ENCODE results near the gene ACTN4.

The ACTN4 gene

GRCh38 chr19:38718747-38719543 lies 71.5 kb downstream of the ACTN4 start:
- DNase-seq (ENCODE audit: low read depth, low spot score): no peak
- H3K4me3 ChIP-seq (ENCODE audit: low read length): no peak overlapping the region

- H3K4me3 ChIP-seq (ENCODE audit: low read length): no peak overlapping the region
- no peak for DNase-seq (ENCODE audit: low read depth, low spot score)
These were observed 72.5 kb downstream of the ACTN4 start for GRCh38 chr19:38719761-38720558.

GRCh38 chr19:38720559-38721236 lies 73.2 kb downstream of the ACTN4 start:
- no peak for DNase-seq (ENCODE audit: low read depth, low spot score)
- no peak overlapping the region for H3K4me3 ChIP-seq (ENCODE audit: low read length)

- H3K4me3 ChIP-seq (ENCODE audit: low read length): no peak overlapping the region
- no peak for DNase-seq (ENCODE audit: low read depth, low spot score)
These were observed 74.0 kb downstream of the ACTN4 start for GRCh38 chr19:38721496-38721895.

- no peak overlapping the region for H3K4me3 ChIP-seq (ENCODE audit: low read length)
- DNase-seq (ENCODE audit: low read depth, low spot score): no peak
These were observed 74.7 kb downstream of the ACTN4 start for GRCh38 chr19:38721979-38722773.

- no peak for DNase-seq (ENCODE audit: low read depth, low spot score)
- no peak overlapping the region for H3K4me3 ChIP-seq (ENCODE audit: low read length)
These were observed 75.6 kb downstream of the ACTN4 start for GRCh38 chr19:38722947-38723605.

- no peak for DNase-seq (ENCODE audit: low read depth, low spot score)
- H3K4me3 ChIP-seq (ENCODE audit: low read length): no peak overlapping the region
These were observed 76.1 kb downstream of the ACTN4 start for GRCh38 chr19:38723606-38723965.

- DNase-seq (ENCODE audit: low read depth, low spot score): no peak
- no peak overlapping the region for H3K4me3 ChIP-seq (ENCODE audit: low read length)
These were observed 76.8 kb downstream of the ACTN4 start for GRCh38 chr19:38723990-38724854.

- H3K4me3 ChIP-seq (ENCODE audit: low read length): no peak overlapping the region
- no peak for DNase-seq (ENCODE audit: low read depth, low spot score)
These were observed 78.2 kb downstream of the ACTN4 start for GRCh38 chr19:38725469-38726283.

- no peak overlapping the region for H3K4me3 ChIP-seq (ENCODE audit: low read length)
These were observed 78.8 kb downstream of the ACTN4 start for GRCh38 chr19:38726284-38726673.

GRCh38 chr19:38726761-38727301 lies 79.4 kb downstream of the ACTN4 start:
- no peak for DNase-seq (ENCODE audit: low read depth, low spot score)
- H3K4me3 ChIP-seq (ENCODE audit: low read length): no peak overlapping the region

More at GRCh38 chr19:38726284-38726673, 78.8 kb downstream of the ACTN4 start:
- DNase-seq (ENCODE audit: low read depth, low spot score): no peak

- no peak overlapping the region for H3K4me3 ChIP-seq (ENCODE audit: low read length)
- DNase-seq (ENCODE audit: low read depth, low spot score): no peak
These were observed 79.9 kb downstream of the ACTN4 start for GRCh38 chr19:38727306-38727867.

GRCh38 chr19:38727868-38728660 lies 80.6 kb downstream of the ACTN4 start:
- no peak overlapping the region for H3K4me3 ChIP-seq (ENCODE audit: low read length)
- no peak for DNase-seq (ENCODE audit: low read depth, low spot score)

GRCh38 chr19:38728752-38729541 lies 81.5 kb downstream of the ACTN4 start:
- no peak overlapping the region for H3K4me3 ChIP-seq (ENCODE audit: low read length)
- DNase-seq (ENCODE audit: low read depth, low spot score): no peak

Data from Jurkat, Clone E6-1 (cell line).